D721Med (cell line): ENCODE measurements around the gene BAIAP3.

Source experiments
- DNase-seq: peaks from one replicate; pipeline ENCODE4 v3.0.0; 2011; ENCODE audit warnings: low spot score; ENCODE audit not compliant: insufficient read length
- FAIRE-seq: peaks from 2 replicates; lab custom pipeline; 2011; peaks lifted over from hg19 to GRCh38; lab: Jason Lieb, UNC
- TF ChIP-seq, protein P1 (sequence below): IDR thresholded peaks from 2 replicates; pipeline ENCODE4 v1.5.1; 2012; ENCODE audit warnings: mild to moderate bottlenecking, control low read depth; ENCODE audit not compliant: insufficient read depth; ENCODE audit errors: missing control alignments

BAIAP3 gene

DNA sequence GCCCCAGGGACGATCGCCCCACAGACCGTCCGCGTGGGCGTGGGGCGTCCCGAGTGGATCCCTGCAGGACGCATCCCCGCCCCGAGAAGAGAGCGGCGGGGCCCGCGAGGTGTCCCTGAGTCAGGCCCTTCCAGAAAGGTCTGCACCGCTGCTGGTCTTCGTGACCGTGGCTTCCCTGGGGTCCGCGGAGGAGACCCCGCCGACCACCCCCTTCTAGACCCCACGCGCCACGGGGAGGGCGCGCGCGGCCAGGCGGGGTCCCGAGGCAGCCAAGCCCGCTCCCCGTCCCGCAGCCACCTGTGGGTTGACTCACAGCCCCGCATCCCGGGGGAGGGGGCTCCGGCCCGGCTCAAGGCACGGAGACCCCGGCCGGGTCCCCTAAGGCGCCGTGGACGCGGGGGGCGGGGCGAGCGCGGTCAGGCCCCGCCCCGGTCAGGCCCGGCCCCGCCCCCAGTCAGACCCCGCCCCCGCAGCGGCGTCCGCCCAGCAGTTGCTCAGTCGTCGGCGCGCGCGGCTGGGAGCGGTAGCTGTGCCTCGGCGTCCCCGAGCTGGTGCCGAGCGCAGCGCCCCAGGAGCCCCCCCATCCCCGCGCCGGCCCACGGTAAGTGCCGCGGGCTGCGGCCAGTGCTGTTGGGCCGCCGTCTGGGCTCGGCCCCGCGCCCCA lies at the start of gene BAIAP3:
TSS of gene BAIAP3 (plus strand) at position 497 of the 664 bp plus-strand sequence. CDS start 4,905 bp downstream, outside the sequence.
- TF ChIP-seq, protein P1, sequence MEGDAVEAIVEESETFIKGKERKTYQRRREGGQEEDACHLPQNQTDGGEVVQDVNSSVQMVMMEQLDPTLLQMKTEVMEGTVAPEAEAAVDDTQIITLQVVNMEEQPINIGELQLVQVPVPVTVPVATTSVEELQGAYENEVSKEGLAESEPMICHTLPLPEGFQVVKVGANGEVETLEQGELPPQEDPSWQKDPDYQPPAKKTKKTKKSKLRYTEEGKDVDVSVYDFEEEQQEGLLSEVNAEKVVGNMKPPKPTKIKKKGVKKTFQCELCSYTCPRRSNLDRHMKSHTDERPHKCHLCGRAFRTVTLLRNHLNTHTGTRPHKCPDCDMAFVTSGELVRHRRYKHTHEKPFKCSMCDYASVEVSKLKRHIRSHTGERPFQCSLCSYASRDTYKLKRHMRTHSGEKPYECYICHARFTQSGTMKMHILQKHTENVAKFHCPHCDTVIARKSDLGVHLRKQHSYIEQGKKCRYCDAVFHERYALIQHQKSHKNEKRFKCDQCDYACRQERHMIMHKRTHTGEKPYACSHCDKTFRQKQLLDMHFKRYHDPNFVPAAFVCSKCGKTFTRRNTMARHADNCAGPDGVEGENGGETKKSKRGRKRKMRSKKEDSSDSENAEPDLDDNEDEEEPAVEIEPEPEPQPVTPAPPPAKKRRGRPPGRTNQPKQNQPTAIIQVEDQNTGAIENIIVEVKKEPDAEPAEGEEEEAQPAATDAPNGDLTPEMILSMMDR = no peak
- FAIRE-seq (no peak), DNase-seq (peak; percentile 74)

- TF ChIP-seq, protein P1 = no peak
- DNase-seq (no peak), FAIRE-seq (no peak)
Observed at GRCh38 chr16:1283996-1284616, 49.3 kb upstream of the BAIAP3 start.

DNA sequence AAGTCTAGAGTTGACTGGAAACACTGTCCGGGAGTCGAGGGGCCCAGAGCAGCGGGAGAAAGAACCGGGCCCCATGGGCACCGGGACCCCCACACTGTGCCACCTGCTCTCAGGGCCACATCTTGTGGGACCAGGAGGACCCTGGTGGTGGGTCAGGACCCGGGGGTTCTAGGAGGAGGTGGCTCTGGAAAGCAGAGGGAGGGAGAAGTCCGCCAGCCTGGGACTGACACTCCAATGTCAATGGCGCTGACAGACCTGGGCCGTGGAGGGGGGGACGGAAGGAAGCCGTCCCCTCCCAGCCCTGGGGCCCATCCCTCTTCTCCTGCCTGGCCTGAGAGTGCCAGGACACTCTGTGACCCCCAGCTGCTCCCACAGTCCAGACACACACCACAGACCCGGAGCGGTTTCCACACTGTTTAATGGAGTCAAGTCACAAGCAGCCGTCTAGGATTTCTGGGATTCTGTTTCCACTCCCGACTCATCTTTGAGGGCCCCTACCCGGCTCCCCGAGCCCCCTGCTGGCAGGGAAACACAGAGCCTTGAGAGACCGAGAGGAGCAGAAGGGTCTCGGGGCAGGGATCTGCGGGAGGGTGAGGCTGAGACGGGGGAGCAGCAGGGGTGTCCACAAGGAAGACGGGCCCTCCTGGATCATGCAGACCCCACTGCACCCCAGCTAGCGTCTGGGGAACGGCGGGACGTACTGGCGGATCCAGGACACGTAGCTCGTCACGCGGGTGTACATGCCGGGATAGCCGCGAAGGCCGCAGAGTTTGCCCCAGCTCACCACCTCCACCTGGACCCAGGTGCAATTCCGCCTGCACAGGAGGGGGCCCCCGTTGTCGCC lies 47.6 kb upstream of the BAIAP3 start:
- FAIRE-seq (no peak), DNase-seq (no peak)
- TF ChIP-seq, protein P1 = no peak

- no peak for DNase-seq
- TF ChIP-seq, protein P1 = no peak
- no peak for FAIRE-seq
Observed at GRCh38 chr16:1286513-1287094, 46.8 kb upstream of the BAIAP3 start.

DNA sequence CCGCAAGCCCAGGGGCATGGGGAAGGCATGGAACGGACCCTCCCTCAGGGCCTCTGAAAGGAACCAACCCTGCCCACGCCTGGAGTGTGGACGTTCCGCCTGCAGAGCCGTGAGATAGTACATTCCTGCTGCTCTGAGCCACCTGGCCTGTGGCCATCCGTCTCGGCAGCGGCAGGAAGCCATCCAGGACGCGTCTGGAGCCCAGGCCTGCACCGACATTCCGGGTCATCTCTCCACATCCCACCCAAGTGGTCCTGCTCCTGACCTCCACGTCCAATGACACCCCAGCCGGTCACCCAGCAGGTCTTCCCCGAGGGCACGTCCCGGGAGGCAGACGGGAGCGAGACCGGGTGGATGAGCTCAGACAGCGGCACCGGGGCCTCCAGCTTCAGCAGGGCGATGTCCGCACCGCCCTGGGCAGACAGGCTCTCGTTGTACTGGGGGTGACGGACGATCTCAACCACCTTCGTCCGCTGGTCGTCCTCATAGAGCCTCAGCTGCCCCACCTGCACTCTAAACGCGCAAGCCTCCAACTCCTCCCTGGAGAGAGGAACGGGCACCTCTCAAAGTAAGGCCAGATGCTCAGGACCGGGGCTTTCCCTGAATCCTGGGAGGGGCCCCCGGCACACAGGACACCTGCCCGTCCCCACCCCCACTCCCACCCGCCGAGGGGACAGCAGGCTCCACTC lies 45.3 kb upstream of the BAIAP3 start:
- FAIRE-seq (no peak), DNase-seq (no peak)
- TF ChIP-seq, protein P1 = no peak

DNA sequence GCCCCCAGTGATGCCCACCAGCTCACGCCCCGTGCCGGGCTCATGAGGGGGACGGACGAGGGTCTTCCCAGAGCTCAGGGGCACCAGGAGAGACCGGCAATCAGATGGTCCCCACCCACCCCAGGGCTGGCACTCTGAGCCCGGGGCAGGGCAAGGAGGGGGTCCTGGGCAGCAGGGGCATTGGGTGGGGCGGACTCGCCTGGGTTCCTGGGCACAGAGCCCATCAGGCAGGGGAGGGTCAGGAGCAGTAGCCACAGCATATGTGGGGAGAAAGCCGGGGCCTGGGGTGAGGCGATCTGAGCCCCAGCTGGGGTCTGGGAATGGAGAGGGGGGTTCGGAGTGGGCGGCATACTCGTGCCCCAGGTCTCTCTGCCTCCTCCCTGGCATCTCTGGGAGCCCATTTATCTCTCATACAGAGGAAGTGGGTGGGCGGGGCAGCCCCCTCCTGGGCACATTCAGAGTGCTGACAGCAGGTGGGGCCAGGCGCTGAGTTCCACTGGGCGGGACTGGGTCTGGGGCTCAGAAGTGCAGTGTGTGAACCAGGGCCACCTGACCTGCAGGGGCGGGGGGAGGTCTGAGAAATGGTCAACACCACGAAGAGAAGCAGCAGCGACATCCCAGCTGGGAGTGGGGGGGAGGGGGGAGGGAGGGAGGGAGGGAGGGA lies 44.5 kb upstream of the BAIAP3 start:
- TF ChIP-seq, protein P1 = no peak
- FAIRE-seq = no peak
- no peak for DNase-seq
